ENCODE results near the gene CPEB3. TPM values are rescaled to one million over a fixed set of nuclear protein-coding genes. Genes with fewer than 3 reads are reported as not detected.

CPEB3 gene
- total RNA-seq, 4 donors from 2014 or later: 2.8 to 6.3 (median 6.2) TPM

GRCh38 chr10:92108747-92109146 lies 182.1 kb downstream of the CPEB3 start:
- DNase-seq (ENCODE audit: low spot score) (no peak), ATAC-seq (ENCODE audit: low FRiP score) (no peak)
- no peak for TF ChIP-seq CTCF (IDR thresholded peaks at IDR 0.05)

- no peak for DNase-seq (ENCODE audit: low spot score)
- no peak for TF ChIP-seq CTCF (IDR thresholded peaks at IDR 0.05)
- ATAC-seq (ENCODE audit: low FRiP score): no peak
Measured at GRCh38 chr10:92108120-92108519, 182.8 kb downstream of the CPEB3 start.

- DNase-seq (ENCODE audit: low spot score) (no peak), ATAC-seq (ENCODE audit: low FRiP score) (no peak)
- TF ChIP-seq CTCF (IDR thresholded peaks at IDR 0.05): no peak
Measured at GRCh38 chr10:92103376-92104090, 187.3 kb downstream of the CPEB3 start.

GRCh38 chr10:92102601-92103213 lies 188.2 kb downstream of the CPEB3 start:
- no peak for TF ChIP-seq CTCF (IDR thresholded peaks at IDR 0.05)
- no peak for ATAC-seq (ENCODE audit: low FRiP score)
- no peak for DNase-seq (ENCODE audit: low spot score)

DNA sequence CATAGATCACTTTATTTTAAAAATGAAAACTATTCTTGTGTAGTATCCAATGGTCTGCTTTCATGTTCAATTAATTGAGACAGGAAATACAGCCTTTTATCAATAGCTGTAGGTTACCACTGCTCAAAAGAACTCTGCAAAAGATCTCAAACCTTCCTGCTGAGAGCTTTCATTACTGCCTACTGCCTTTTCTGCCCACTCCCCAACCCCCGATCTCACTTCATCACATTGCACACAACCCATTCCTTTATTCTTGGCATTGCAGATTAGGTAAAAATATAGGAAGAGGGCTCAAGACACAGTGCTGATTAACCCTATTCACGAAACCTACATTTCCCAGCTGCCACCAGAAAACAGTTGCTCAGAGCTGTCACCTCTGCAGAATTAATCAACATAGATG lies 195.9 kb downstream of the CPEB3 start:
- TF ChIP-seq CTCF (IDR thresholded peaks at IDR 0.05): no peak
- ATAC-seq (ENCODE audit: low FRiP score) (no peak), DNase-seq (ENCODE audit: low spot score) (no peak)

DNA sequence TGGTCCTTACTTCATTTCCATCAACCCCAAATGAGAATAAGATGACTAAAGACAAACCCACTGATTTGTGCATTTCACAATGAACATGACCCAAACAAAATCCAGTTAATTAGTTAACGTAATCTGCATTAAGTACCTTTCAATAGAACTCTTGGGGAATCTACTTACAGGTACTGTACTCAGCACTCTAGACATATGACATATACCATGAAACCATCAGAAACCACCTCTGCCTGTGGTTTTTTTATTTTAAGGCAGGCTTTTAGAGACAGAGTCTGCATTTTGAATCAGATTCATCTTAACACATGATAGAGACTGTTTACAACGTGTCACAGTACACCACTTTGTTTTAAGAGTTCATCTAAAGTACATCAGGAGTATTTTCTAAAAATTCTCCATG lies 198.9 kb downstream of the CPEB3 start:
- ATAC-seq (ENCODE audit: low FRiP score) (no peak), DNase-seq (ENCODE audit: low spot score) (no peak)
- no peak for TF ChIP-seq CTCF (IDR thresholded peaks at IDR 0.05)
